Psoas muscle (tissue), 8 donors: ENCODE measurements around the gene DNAJC19. TPM values are rescaled to one million over a fixed set of nuclear protein-coding genes. Genes with fewer than 3 reads are reported as not detected.
"Not testable (repeated sequence)": the region's sequence is repeated elsewhere in the genome, so short reads cannot be mapped to it uniquely, and the experiment has no call there.

Source experiments
- ATAC-seq, 4 donors: fragments of 200-7000 bp; cut with Tn5 transposase; one replicate each; pipeline ENCODE4 v1.9.1; 2020; ENCODE audit warnings: moderate library complexity in 3 of 4, mild to moderate bottlenecking in 2 of 4
- DNase-seq, 2 donors: peaks; one replicate each; pipeline ENCODE4 v3.0.0-alpha.2; 2020
- H3K27ac ChIP-seq: fragments of 200-600 bp; one replicate; pipeline ENCODE4 v1.8.0; 2022
- H3K27me3 ChIP-seq, 3 donors: fragments of 200-600 bp in 1 of 3; one replicate each; pipeline versions ENCODE4 v1.6.1 to v1.8.0; 2013 to 2022; ENCODE audit warnings: low read length in 2 of 3, mild to moderate bottlenecking in 2 of 3, moderate library complexity in 1 of 3; ENCODE audit not compliant: insufficient read depth in 3 of 3
- H3K36me3 ChIP-seq, 2 donors: fragments of 200-600 bp in 1 of 2; one replicate each; pipeline versions ENCODE4 v1.6.1 to v1.8.0; 2013 to 2022; ENCODE audit warnings: low read depth in 1 of 2, mild to moderate bottlenecking in 1 of 2, moderate library complexity in 1 of 2; ENCODE audit not compliant: insufficient read depth in 1 of 2
- H3K4me1 ChIP-seq: fragments of 200-600 bp; one replicate; pipeline ENCODE4 v1.8.0; 2022
- H3K4me3 ChIP-seq: fragments of 200-600 bp; one replicate; pipeline ENCODE4 v1.8.0; 2022; ENCODE audit warnings: mild to moderate bottlenecking
- H3K9me3 ChIP-seq: fragments of 200-600 bp; one replicate; pipeline ENCODE4 v1.8.0; 2022
- CTCF ChIP-seq: fragments of 200-600 bp; IDR thresholded peaks from one replicate; pipeline ENCODE4 v1.8.0; 2022; ENCODE audit warnings: antibody characterized with exemption
- WGBS, 3 donors: extraction: QIAGEN DNeasy Blood & Tissue Kit; methylation state at CpG; one replicate each; pipeline versions ENCODE4 v1.1.6 to v1.1.7; 2013; 5-methylcytosine and 5-hydroxymethylcytosine counted together
- intact Hi-C, 2 donors: fragments of 100-400 bp; cut with DNase I; formaldehyde crosslinking; loops; one replicate each; pipeline versions ENCODE4 v1.11.0 to v1.14.2; 2022
- polyA plus RNA-seq, 3 donors: library from polyadenylated mRNA; stranded (reverse); fragments of 200-250 nt; gene quantifications; one replicate each; pipeline ENCODE4 v1.2.3, GENCODE V29; 2013
- total RNA-seq, 4 donors: library from RNA; stranded (reverse); fragmentation: NEBNext Ultra II Directional in 2 of 4; extraction: Animal tissue kit (Norgen Biotek cat#: 25700) in 2 of 4; gene quantifications; one replicate each; pipeline versions ENCODE4 v1.2.1 to v1.2.4, GENCODE V29; 2021 to 2023
- donor health status: healthy with polysubstance abuse.
- donor health status: DM: no; HTN: no; CAD: no; lungs with moderate emphysema.
- donor health status: Bipolar disorder and iron deficiency.
- donor health status: healthy.
- donor health status: DM: yes; HTN: yes; CAD: no.
- donor health status: DM: no; HTN: no; CAD: no.
- donor health status: DM: no; HTN: no; CAD: no.
- donor health status: DM: yes; HTN: yes; CAD: no.

Gene DNAJC19
- total and polyA plus RNA-seq, 7 donors = 37.3 to 90.3 (median 74.1) TPM

- Histone ChIP-seq H3K27me3 (no peaks in the 10 kb centered on the region), H3K27ac (no peak overlapping the region), H3K4me3 (no peak overlapping the region), H3K4me1 (no peaks in the 10 kb centered on the region), H3K9me3 (no peaks in the 10 kb centered on the region), H3K36me3 (no peaks in the 10 kb centered on the region)
- intact Hi-C loops = no loop called here
- DNase-seq (no peak), ATAC-seq (no peak)
- WGBS, 3 donors = 81 to 88% (median 87%) methylated on average over 2 of the region's 2 CpGs
- no peak for TF ChIP-seq CTCF
These were observed 6.9 kb upstream of the DNAJC19 start for GRCh38 chr3:180996415-180996932.

- H3K36me3 ChIP-seq = peaks cover 0 to 26% of the 10 kb centered on the region in 2 donors
- H3K4me3 ChIP-seq = peak overlapping the region; percentile 84
- H3K27ac ChIP-seq = peak overlapping the region; percentile 89
- peaks cover 13% of the 10 kb centered on the region for H3K4me1 ChIP-seq
- no peak for ATAC-seq
- intact Hi-C loops = no loop called here
- no peaks in the 10 kb centered on the region for H3K27me3 ChIP-seq
- 19 to 27% (median 21%) methylated on average over 2 of the region's 2 CpGs for WGBS, 3 donors
- TF ChIP-seq CTCF = no peak
- no peaks in the 10 kb centered on the region for H3K9me3 ChIP-seq
- DNase-seq = no peak
These were observed 969 bp upstream of the DNAJC19 start for GRCh38 chr3:180990505-180990904.

- no peak for ATAC-seq
- Histone ChIP-seq H3K4me1 (peaks cover 13% of the 10 kb centered on the region), H3K27me3 (no peaks in the 10 kb centered on the region), H3K9me3 (no peaks in the 10 kb centered on the region), H3K36me3 (peaks cover 3 to 55% of the 10 kb centered on the region in 2 donors), H3K4me3 (no peak overlapping the region), H3K27ac (peak overlapping the region; percentile 24)
- intact Hi-C loops = loop anchor here (5.0 kb wide), 2 partner anchors 75 to 185 kb away; partner anchors contain the start of gene FXR1 (in 1 of the 2)
- TF ChIP-seq CTCF = no peak
- 91 to 98% (median 95%) methylated on average over 2 of the region's 2 CpGs for WGBS, 3 donors
- DNase-seq = no peak
These were observed 2.2 kb downstream of the DNAJC19 start for GRCh38 chr3:180987344-180987743.

- not testable (repeated sequence) for H3K9me3 ChIP-seq, H3K27me3 ChIP-seq, ATAC-seq, H3K27ac ChIP-seq, H3K4me3 ChIP-seq, DNase-seq
- peaks cover 14% of the 10 kb centered on the region for H3K4me1 ChIP-seq
- H3K36me3 ChIP-seq = peaks cover 3 to 64% of the 10 kb centered on the region in 2 donors
- intact Hi-C loops = loop anchor here (5.0 kb wide), 2 partner anchors 74 to 184 kb away; partner anchors contain the start of gene FXR1 (in 1 of the 2)
- 71 to 81% (median 73%) methylated on average over 10 of the region's 10 CpGs for WGBS, 3 donors
These were observed 3.2 kb downstream of the DNAJC19 start for GRCh38 chr3:180986366-180986765.

- TF ChIP-seq CTCF = no peak
- Histone ChIP-seq H3K4me1 (peaks cover 29% of the 10 kb centered on the region), H3K27ac (no peak overlapping the region), H3K27me3 (no peaks in the 10 kb centered on the region), H3K36me3 (peaks cover 8 to 82% of the 10 kb centered on the region in 2 donors), H3K4me3 (no peak overlapping the region), H3K9me3 (no peaks in the 10 kb centered on the region)
- intact Hi-C loops = loop anchor here in 1 of 2 donors (5.0 kb wide), 1 partner anchor 111 kb away; no protein-coding TSS in a partner anchor
- no peak for ATAC-seq
- no peak for DNase-seq
- WGBS, 3 donors = 41 to 49% (median 45%) methylated on average over 2 of the region's 2 CpGs
These were observed 6.4 kb downstream of the DNAJC19 start for GRCh38 chr3:180983136-180983535.
